NCI-H2029 treated with DMSO at 0.1 percent for 48 hours (cell line): ENCODE data around the gene ATP7A.

Experiments used
- DNase-seq: peaks from one replicate; lab custom pipeline; 2025; lab: John Stamatoyannopoulos, UW

Gene ATP7A

GRCh38 chrX:77945910-77946545 is 35.5 kb downstream of the ATP7A start:
- no peak for DNase-seq

GRCh38 chrX:77946571-77946970 is 36.1 kb downstream of the ATP7A start:
- DNase-seq: no peak

- no peak for DNase-seq
These were observed 39.3 kb downstream of the ATP7A start for GRCh38 chrX:77949840-77950239.

- DNase-seq: no peak
These were observed 41.7 kb downstream of the ATP7A start for GRCh38 chrX:77952173-77952572.

GRCh38 chrX:77953302-77953701 is 42.8 kb downstream of the ATP7A start:
- DNase-seq: no peak

- no peak for DNase-seq
These were observed 43.2 kb downstream of the ATP7A start for GRCh38 chrX:77953708-77954107.

GRCh38 chrX:77960567-77960966 is 50.1 kb downstream of the ATP7A start:
- DNase-seq: no peak

- DNase-seq: no peak
These were observed 50.6 kb downstream of the ATP7A start for GRCh38 chrX:77961063-77961462.

- no peak for DNase-seq
These were observed 51.8 kb downstream of the ATP7A start for GRCh38 chrX:77962068-77962902.

- DNase-seq: no peak
These were observed 55.9 kb downstream of the ATP7A start for GRCh38 chrX:77966361-77966760.

GRCh38 chrX:77967631-77968030 is 57.1 kb downstream of the ATP7A start:
- no peak for DNase-seq

- DNase-seq: no peak
These were observed 59.0 kb downstream of the ATP7A start, which contains the start of gene PGAM4 for GRCh38 chrX:77969538-77969937. Gene PGAM4 (minus strand): TSS chrX:77969638. CDS start chrX:77969638, 0 bp downstream.

GRCh38 chrX:77975755-77976154 is 65.3 kb downstream of the ATP7A start:
- DNase-seq: no peak

- no peak for DNase-seq
These were observed 66.6 kb downstream of the ATP7A start for GRCh38 chrX:77977095-77977494.

- DNase-seq: no peak
These were observed 67.0 kb downstream of the ATP7A start for GRCh38 chrX:77977518-77977917.

- no peak for DNase-seq
These were observed 69.4 kb downstream of the ATP7A start for GRCh38 chrX:77979870-77980269.

GRCh38 chrX:78011846-78012245 is 101.4 kb downstream of the ATP7A start:
- DNase-seq: no peak

- no peak for DNase-seq
These were observed 109.3 kb downstream of the ATP7A start for GRCh38 chrX:78019586-78020483.

GRCh38 chrX:78024349-78025059 is 114.0 kb downstream of the ATP7A start:
- DNase-seq: peak; percentile 12

GRCh38 chrX:78027798-78028197 is 117.3 kb downstream of the ATP7A start:
- DNase-seq: no peak

- no peak for DNase-seq
These were observed 119.2 kb downstream of the ATP7A start for GRCh38 chrX:78029663-78030062.

- DNase-seq: no peak
These were observed 124.6 kb downstream of the ATP7A start for GRCh38 chrX:78035061-78035460.
